ENCODE data around the gene RPGRIP1L. TPM values are rescaled to one million over a fixed set of nuclear protein-coding genes. Genes with fewer than 3 reads are reported as not detected.

RPGRIP1L gene
- total RNA-seq, 4 donors from 2014 or later = 1.9 to 3.4 (median 2.7) TPM

DNA sequence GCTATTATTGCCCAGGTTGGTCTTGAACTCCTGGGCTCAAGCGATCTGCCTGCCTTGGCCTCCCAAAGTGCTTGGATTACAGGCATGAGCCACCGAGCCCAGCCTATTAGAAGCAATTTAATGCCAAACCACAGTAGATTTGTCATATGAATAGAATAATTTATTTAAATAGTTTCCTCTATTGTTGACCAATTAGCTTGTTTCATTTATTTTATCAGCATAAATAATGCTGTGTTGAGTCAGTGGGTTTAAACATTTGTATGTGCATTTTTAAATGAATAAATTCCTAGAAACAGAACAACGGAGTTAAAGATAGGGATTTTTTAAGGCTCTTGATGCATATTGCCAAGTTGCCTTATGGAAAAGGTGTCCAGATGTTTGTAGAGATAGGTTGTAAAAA, 27.0 kb upstream of the RPGRIP1L start:
- TF ChIP-seq, protein P1, sequence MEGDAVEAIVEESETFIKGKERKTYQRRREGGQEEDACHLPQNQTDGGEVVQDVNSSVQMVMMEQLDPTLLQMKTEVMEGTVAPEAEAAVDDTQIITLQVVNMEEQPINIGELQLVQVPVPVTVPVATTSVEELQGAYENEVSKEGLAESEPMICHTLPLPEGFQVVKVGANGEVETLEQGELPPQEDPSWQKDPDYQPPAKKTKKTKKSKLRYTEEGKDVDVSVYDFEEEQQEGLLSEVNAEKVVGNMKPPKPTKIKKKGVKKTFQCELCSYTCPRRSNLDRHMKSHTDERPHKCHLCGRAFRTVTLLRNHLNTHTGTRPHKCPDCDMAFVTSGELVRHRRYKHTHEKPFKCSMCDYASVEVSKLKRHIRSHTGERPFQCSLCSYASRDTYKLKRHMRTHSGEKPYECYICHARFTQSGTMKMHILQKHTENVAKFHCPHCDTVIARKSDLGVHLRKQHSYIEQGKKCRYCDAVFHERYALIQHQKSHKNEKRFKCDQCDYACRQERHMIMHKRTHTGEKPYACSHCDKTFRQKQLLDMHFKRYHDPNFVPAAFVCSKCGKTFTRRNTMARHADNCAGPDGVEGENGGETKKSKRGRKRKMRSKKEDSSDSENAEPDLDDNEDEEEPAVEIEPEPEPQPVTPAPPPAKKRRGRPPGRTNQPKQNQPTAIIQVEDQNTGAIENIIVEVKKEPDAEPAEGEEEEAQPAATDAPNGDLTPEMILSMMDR (IDR thresholded peaks at IDR 0.05; ENCODE audit: low read depth) = no peak

DNA sequence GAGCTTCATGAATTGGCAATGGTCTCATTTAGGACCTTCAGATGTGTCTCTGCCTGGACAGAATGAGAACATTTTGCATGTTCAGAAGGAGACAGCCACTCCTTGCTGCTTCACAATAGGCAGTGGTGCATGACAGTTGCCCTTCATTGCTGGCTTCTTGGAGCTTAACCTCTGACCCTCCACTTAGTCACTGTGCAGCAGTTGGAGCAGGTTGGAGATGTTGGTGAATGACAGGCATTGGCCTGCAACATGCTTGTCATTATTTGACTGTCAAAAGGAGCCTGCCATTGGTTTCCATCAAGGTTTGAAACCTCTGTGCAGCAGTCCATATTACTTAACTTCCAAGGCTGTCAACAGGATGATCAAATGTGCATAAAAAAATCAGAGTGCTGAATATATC, 23.0 kb upstream of the RPGRIP1L start:
- TF ChIP-seq, protein P1 (IDR thresholded peaks at IDR 0.05; ENCODE audit: low read depth) = no peak

GRCh38 chr16:53721017-53721416, 17.4 kb upstream of the RPGRIP1L start:
- TF ChIP-seq, protein P1 (IDR thresholded peaks at IDR 0.05; ENCODE audit: low read depth) = no peak

DNA sequence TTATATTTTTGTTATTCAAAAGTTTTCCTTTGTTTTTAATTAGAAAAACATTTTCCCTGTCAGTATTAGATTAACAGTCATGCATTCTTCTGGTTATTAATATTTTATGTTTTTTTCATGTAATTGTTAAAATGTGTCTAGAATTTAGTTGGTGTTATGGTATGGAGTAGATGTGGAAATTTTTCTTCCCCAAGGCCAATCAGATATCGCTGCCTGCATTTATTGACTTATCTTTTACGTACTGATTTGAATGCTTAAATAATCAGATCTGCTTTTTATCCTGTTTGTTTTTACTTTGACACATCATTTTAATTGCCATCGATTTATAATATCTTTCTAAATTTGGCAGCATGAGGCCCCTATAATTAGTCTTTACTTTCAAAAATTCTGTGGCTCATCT, 13.9 kb upstream of the RPGRIP1L start:
- TF ChIP-seq, protein P1 (IDR thresholded peaks at IDR 0.05; ENCODE audit: low read depth) = no peak

GRCh38 chr16:53715023-53715384, 11.3 kb upstream of the RPGRIP1L start:
- TF ChIP-seq, protein P1 (IDR thresholded peaks at IDR 0.05; ENCODE audit: low read depth) = no peak

DNA sequence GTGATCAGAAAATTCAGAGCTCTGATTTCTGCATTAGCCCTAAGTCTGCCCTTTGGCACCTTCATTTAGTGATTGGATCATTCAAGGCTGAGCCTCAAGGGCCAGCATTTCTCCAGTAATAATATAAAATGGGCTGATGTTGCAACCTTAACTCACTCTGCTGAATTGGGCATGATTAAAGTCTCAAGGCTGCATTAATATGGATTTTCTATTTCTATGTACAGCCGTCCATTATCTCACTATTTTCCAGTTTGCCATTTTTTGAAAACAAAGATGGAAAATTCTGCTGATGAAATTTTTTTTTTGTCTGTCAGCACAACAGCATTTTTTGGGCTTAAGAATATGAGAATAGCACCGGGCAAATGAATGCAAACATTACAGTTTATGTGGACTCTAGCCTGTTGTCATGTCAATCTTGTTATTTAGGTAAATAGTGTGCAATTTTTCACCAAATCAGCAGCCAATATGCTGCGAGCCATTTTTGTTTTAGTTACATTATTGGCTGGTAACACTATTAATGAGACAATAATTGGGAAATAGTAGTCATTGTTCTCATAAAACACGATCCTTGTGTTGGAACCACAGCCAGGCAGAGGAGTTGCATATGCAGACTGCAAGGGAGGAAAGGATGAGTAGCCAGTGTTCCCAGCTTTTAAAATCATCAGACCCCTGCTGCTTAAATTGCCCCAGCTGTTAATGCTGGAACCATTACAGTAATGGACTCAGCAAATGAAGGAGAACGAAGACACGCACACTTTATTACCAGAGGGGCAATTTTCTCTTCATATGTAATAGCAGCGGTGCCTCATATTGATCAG, 10.8 kb upstream of the RPGRIP1L start:
- TF ChIP-seq, protein P1 (IDR thresholded peaks at IDR 0.05; ENCODE audit: low read depth) = no peak

GRCh38 chr16:53713403-53714204, 9.9 kb upstream of the RPGRIP1L start:
- TF ChIP-seq, protein P1 (IDR thresholded peaks at IDR 0.05; ENCODE audit: low read depth) = no peak

Data from subcutaneous adipose tissue (tissue), 4 donors.